HEK293T (cell line): ENCODE results near the gene MYOM3.

ENCODE experiments used
- CTCF ChIA-PET: fragments of 350-600 bp; formaldehyde crosslinking; extraction: SDS; loops from one replicate; lab custom pipeline; 2021; ENCODE audit warnings: antibody characterized with exemption, inconsistent platforms; lab: Yijun Ruan, JAX
- POLR2A ChIA-PET: fragments of 350-600 bp; formaldehyde crosslinking; extraction: SDS; loops from one replicate; lab custom pipeline; 2020; ENCODE audit warnings: antibody characterized with exemption, inconsistent platforms; lab: Yijun Ruan, JAX
- DNase-seq: peaks from one replicate; pipeline ENCODE4 v3.0.0; 2012; ENCODE audit warnings: mixed read lengths; ENCODE audit errors: extremely low spot score
- ARNT ChIP-seq: fragments of 450-650 bp; IDR thresholded peaks from 2 replicates; pipeline ENCODE4 v1.6.1; 2017; ENCODE audit warnings: mild to moderate bottlenecking
- BHLHE40 ChIP-seq: fragments of 450-650 bp; IDR thresholded peaks from 2 replicates; pipeline ENCODE4 v1.6.1; 2016; ENCODE audit warnings: mild to moderate bottlenecking, moderate library complexity, borderline replicate concordance
- CTBP1 ChIP-seq: fragments of 450-650 bp; IDR thresholded peaks from 2 replicates; pipeline ENCODE4 v1.6.1; 2016; ENCODE audit warnings: borderline replicate concordance
- ELF4 ChIP-seq: fragments of 450-650 bp; IDR thresholded peaks from 2 replicates; pipeline ENCODE4 v1.6.1; 2017; ENCODE audit warnings: antibody characterized with exemption
- FOXA1 ChIP-seq: fragments of 450-650 bp; IDR thresholded peaks from 2 replicates; pipeline ENCODE4 v1.6.1; 2016; ENCODE audit warnings: mild to moderate bottlenecking
- FOXK2 ChIP-seq: fragments of 450-650 bp; IDR thresholded peaks from 2 replicates; pipeline ENCODE4 v1.6.1; 2016; ENCODE audit warnings: mild to moderate bottlenecking
- FOXM1 ChIP-seq: fragments of 450-650 bp; IDR thresholded peaks from 2 replicates; pipeline ENCODE4 v1.6.1; 2017; ENCODE audit warnings: mild to moderate bottlenecking, borderline replicate concordance
- HDGF ChIP-seq: fragments of 450-650 bp; IDR thresholded peaks from 2 replicates; pipeline ENCODE4 v1.6.1; 2017; ENCODE audit warnings: antibody characterized with exemption, borderline replicate concordance
- L3MBTL2 ChIP-seq: fragments of 450-650 bp; conservative IDR thresholded peaks from 2 replicates; pipeline ENCODE4 v1.6.1; 2016; ENCODE audit warnings: mild to moderate bottlenecking
- LEF1 ChIP-seq: fragments of 450-650 bp; IDR thresholded peaks from 2 replicates; pipeline ENCODE4 v1.6.1; 2017; ENCODE audit warnings: mild to moderate bottlenecking, borderline replicate concordance
- NFRKB ChIP-seq: fragments of 450-650 bp; IDR thresholded peaks from 2 replicates; pipeline ENCODE4 v1.6.1; 2016; ENCODE audit warnings: mild to moderate bottlenecking, moderate library complexity
- PKNOX1 ChIP-seq: fragments of 450-650 bp; IDR thresholded peaks from 2 replicates; pipeline ENCODE4 v1.6.1; 2016
- SP1 ChIP-seq: fragments of 450-650 bp; IDR thresholded peaks from 2 replicates; pipeline ENCODE4 v1.6.1; 2017
- SUZ12 ChIP-seq: fragments of 450-650 bp; IDR thresholded peaks from 2 replicates; pipeline ENCODE4 v1.6.1; 2016; ENCODE audit warnings: mild to moderate bottlenecking
- TARDBP ChIP-seq: fragments of 450-650 bp; IDR thresholded peaks from 2 replicates; pipeline ENCODE4 v1.6.1; 2016
- ZNF384 ChIP-seq: fragments of 450-650 bp; IDR thresholded peaks from 2 replicates; pipeline ENCODE4 v1.6.1; 2016

Gene MYOM3

DNA sequence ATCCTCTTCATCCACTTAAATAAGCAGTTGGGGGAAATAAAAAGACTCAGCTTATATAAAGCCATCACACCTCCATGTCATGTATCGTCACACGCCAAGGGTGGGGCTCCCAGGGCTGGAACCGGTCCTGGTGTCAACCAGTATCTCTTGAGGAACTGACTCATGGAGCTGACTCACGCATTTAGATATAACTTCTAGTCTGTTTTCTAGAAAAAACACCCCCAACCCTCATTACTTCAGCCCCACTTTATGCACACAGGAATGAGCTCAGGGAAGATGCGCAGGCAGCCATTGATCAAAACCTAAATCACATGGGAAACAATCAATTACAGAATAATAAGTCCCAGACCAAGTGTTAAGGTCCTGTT is 37.9 kb upstream of the MYOM3 start:
- CTCF ChIA-PET = interaction anchor here (0.6 to 4.4 kb wide), 20 partner anchors 8 to 352 kb away, joined by 3 to 21 read pairs (median 4); no protein-coding TSS in a partner anchor

GRCh38 chr1:24147816-24148215 is 35.9 kb upstream of the MYOM3 start:
- POLR2A ChIA-PET = no interaction called here
- CTCF ChIA-PET = no interaction called here
- no peak for TF ChIP-seq LEF1
- TF ChIP-seq PKNOX1 = no peak
- TF ChIP-seq SP1 = no peak
- no peak for TF ChIP-seq ELF4
- no peak for DNase-seq

More for the DNA sequence above, 37.9 kb upstream of the MYOM3 start:
- TF ChIP-seq ZNF384 (no peak), ELF4 (no peak), SP1 (no peak), NFRKB (no peak), L3MBTL2 (no peak), CTBP1 (no peak), HDGF (no peak), FOXA1 (no peak), FOXK2 (no peak), PKNOX1 (no peak), LEF1 (no peak), ARNT (no peak), BHLHE40 (no peak)
- POLR2A ChIA-PET = interaction anchor here (0.8 to 1.2 kb wide), 3 partner anchors 36 to 407 kb away, joined by 3 to 5 read pairs (median 3); partner anchors contain the start of gene ELOA
- DNase-seq = no peak

GRCh38 chr1:24147194-24147593 is 35.3 kb upstream of the MYOM3 start:
- CTCF ChIA-PET = no interaction called here
- POLR2A ChIA-PET = no interaction called here
- DNase-seq = no peak
- TF ChIP-seq L3MBTL2 = no peak
- TF ChIP-seq SUZ12 = no peak
- TF ChIP-seq FOXK2 = no peak
- no peak for TF ChIP-seq BHLHE40
- no peak for TF ChIP-seq FOXA1
- TF ChIP-seq TARDBP = no peak

GRCh38 chr1:24142546-24143534 is 30.9 kb upstream of the MYOM3 start, which contains the start of gene IL22RA1:
TSS of gene IL22RA1 (minus strand) at chr1:24143140. CDS start at chr1:24143082, 58 bp downstream.
- ChIA-PET POLR2A (no interaction called here), CTCF (interaction anchor here (0.7 to 0.9 kb wide), 2 partner anchors 59 to 249 kb away, joined by 3 read pairs; no protein-coding TSS in a partner anchor)
- TF ChIP-seq BHLHE40 = no peak
- TF ChIP-seq ZNF384 = no peak
- no peak for TF ChIP-seq LEF1
- TF ChIP-seq FOXM1 = no peak
- no peak for TF ChIP-seq HDGF
- no peak for TF ChIP-seq CTBP1
- no peak for TF ChIP-seq PKNOX1
- TF ChIP-seq FOXA1 = no peak
- no peak for TF ChIP-seq ELF4
- TF ChIP-seq ARNT = no peak
- TF ChIP-seq L3MBTL2 = no peak
- TF ChIP-seq TARDBP = no peak
- no peak for TF ChIP-seq NFRKB
- TF ChIP-seq FOXK2 = no peak
- TF ChIP-seq SP1 = no peak
- no peak for TF ChIP-seq SUZ12
- DNase-seq = no peak

GRCh38 chr1:24141311-24141997 is 29.5 kb upstream of the MYOM3 start:
- TF ChIP-seq SUZ12 (no peak), FOXM1 (no peak), FOXA1 (no peak), ELF4 (no peak), HDGF (no peak), TARDBP (no peak), ZNF384 (no peak), NFRKB (no peak)
- CTCF ChIA-PET = interaction anchor here (1.7 kb wide), 1 partner anchor 9 kb away, joined by 4 read pairs; no protein-coding TSS in a partner anchor
- DNase-seq = no peak
- POLR2A ChIA-PET = no interaction called here

GRCh38 chr1:24140741-24141181 is 28.8 kb upstream of the MYOM3 start:
- ChIA-PET POLR2A (no interaction called here), CTCF (interaction anchor here (1.7 kb wide), 1 partner anchor 10 kb away, joined by 4 read pairs; no protein-coding TSS in a partner anchor)
- no peak for DNase-seq
- no peak for TF ChIP-seq FOXK2
- TF ChIP-seq FOXA1 = no peak
- no peak for TF ChIP-seq CTBP1
- TF ChIP-seq SUZ12 = no peak
- no peak for TF ChIP-seq SP1
- no peak for TF ChIP-seq BHLHE40
- no peak for TF ChIP-seq L3MBTL2
- TF ChIP-seq LEF1 = no peak
- no peak for TF ChIP-seq ARNT
- no peak for TF ChIP-seq FOXM1
- TF ChIP-seq NFRKB = no peak
